T follicular helper cell (primary cell): ENCODE results near the gene ARFGAP1.

Source experiments
- DNase-seq: peaks from one replicate; pipeline ENCODE4 v3.0.0-alpha.2; 2020; ENCODE audit warnings: low read depth

ARFGAP1 gene

DNA sequence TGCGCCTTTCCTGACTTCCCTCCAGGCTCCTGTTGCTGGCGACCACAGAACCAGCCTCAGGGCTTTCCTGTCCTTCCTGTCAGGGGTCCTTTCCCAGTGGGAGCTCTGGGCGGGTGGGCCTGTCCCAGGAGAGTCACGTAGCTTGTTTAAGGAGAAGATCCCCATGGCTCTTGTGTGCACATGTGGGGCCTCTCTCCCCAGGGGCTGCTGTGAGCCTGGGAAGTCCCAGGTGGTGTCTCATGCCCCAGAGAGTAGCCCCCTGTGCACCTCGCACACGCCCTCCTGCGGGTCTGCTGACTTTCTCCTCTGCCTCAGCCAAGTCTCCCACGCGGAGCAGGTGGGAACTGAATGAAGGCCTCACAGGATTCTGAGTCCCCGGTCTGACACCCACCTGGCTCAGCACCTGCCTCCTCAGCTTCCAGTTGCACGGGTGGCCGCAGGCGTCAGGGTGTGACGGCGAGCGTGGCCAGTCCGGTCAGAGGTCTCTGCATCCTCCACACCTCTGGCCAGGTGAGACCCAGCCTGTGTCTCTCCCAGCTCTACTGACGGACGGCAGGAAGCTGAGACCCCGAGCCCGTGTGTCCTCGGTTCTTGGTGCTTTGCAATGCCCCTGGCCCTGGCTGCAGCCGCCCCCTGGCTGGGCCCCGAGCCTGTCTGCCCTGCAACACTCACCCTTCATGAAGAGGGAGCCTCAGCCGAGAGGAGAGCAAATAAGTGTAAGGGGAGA, 12.7 kb upstream of the ARFGAP1 start:
- DNase-seq = no peak

DNA sequence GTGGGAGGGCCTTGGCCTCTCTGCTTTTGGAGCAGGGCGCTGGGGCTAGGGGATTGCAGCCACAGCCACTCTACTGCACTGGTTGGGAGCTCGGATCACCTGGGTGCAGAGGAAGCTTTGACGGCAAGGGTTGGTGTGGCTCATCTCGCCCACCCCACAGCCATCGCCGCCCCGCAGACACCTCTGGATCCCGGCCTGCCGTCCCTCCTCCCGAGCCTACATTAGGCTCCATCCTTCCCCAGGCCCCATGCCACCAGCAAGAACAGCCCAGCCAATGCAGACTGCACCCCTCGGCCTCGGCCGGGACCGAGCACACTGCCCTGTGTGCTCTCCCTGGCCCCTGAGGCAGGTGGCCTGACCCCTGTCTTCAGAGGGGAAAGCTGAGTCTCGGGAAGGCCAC, 12.1 kb upstream of the ARFGAP1 start:
- no peak for DNase-seq

DNA sequence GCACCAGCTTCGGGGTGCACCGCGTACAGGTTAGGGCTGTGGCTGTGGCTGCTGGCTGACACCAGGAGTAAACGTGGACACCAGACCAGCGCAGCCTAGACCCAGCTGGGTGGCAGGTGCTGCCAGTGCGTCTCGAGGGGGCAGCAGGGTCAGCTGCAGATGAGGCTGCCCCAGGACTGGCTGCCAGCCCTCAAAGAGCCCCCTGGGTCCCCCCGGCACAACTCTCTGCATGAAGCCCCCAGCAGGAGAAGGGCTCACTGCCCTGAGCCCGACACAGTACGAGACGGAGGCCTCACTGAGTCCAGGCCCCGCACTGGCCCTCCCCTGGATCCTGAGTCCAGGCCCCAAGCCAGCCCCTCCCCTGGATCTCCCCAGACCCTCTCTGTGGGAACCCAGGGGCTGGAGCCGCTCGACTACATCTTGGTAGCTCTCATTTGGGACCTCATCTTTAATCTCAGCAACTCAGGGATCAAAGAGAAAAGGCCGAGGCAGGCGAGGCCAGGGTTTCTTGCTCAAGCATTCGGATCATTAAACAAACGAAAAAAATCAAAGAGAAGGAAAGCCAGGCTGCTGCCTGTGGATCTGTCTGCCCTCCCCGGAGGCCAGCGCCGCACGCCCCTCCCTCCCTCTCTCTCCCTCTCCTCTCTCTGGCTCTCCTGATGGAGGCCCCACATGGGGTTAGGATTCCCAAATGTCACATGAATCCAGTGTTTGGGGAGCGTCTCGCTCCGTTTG, 11.4 kb upstream of the ARFGAP1 start:
- no peak for DNase-seq

DNA sequence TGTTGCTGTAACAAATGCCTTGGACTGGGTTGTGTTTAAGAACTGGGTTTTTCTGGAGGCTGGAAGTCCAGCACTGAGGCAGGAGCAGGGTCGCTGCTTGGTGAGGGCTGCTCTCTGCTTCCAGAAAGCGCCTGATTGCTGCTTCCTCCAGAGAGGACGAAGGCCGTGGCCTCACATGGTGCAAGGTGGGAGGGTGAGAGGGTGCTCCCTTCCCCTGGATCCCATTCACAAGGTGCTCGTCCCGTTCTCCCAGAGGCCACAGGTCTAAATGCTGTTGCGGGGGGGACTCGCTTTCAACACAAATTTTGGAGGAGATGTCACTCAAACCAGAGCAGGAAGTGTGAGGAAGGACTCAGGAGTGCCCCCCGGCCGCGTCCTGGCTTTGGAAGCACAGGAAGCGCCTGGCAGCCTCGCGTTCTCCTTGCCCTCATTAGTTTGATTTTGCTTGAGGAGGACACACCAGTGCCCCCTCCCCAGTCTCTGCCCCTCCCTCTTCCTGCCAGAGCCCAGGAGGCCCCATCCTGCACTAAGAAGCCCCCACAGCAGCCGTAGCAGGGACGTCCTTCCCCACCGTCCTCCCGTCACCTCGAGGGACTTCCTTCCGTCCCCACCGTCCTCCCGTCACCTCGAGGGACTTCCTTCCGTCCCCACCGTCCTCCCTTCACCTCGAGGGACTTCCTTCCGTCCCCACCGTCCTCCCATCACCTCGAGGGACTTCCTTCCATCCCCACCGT, 10.7 kb upstream of the ARFGAP1 start:
- DNase-seq = no peak

DNA sequence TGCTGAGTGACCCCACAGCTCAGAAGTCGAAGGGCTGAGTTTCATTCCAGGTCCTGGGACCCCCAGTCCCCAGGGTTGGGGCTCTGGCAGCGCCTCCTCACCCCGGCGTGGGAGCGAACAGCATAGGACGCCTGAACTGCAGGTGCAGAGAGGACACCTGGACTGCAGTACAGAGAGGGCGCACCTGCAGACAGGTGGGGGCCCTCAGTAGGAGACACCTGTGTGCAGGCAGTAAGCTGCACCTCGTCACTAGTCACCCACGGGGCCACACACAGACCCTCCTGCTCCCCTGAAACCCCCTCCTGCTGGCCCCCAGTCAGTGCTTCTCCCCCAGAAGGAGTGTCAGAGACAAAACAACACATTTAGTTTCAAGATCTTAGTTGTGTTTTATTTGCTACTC, 9.8 kb upstream of the ARFGAP1 start:
- no peak for DNase-seq

DNA sequence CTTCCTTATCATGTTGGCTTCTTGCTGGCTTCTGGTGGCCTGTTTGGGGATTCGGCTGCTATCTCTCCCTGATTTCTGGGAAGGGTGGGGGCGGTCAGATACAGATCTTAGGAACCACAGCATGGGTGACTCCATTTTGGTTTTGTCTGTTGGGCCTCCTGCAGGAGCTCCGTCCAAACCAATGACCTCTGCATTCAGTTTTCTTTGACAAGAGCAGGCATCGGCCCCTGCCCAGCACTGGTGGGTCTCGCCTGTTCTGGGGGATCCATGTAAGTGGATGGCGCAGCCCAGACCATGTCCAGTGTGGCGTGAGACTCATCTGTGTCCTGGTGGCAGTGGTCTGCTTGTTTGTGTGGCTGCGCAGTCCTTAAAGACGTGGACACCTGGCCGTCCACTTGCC, 8.6 kb upstream of the ARFGAP1 start:
- DNase-seq = no peak

DNA sequence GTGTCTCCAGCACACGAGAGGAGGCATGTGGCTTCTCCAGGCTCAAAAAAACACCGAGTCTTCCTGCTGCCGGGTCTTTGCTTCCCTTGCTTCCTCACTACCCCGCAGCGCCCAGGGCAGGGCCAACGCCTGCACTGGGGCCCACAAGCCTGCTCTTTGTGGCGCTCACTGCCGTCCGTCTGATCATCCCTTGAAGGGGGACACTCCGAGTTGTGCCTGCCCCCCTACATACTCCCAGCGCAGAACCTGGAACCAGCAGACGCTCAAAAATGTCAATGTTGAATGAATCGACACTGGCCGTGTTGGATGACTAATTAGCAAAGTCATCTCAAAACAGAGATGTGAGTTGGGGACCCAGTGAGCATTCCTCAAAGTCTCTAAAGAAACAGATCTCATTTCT, 8.1 kb upstream of the ARFGAP1 start:
- DNase-seq = no peak

DNA sequence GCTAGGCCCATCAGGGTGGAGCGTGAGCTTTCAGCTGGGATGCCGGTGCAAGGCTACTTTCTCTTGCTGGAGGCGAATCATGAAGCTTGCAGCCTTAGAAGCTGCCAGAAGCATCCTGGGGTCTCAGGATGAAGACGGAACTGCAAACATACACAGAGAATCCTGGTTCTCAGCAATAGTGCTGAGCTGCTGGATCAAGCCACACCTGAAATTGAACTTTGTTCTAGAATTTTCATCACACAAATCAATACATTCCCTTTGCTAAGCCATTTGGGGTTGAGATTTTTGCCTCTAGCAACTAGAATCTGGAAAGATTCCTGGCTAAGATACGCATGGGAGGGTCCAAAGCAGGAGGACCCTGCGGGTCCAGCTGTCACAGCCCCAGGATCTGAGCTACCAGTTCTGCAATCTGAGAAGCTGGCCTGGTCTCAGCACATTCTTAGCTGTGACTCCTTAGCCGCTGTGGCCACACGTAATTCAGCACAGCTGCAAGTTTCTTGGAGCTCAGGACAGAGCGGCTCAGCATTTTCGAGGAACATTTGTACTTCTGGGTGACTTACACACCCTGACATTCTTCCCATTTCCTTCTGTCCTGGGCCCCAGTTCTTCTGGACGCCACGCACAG, 6.6 kb upstream of the ARFGAP1 start:
- DNase-seq = no peak

DNA sequence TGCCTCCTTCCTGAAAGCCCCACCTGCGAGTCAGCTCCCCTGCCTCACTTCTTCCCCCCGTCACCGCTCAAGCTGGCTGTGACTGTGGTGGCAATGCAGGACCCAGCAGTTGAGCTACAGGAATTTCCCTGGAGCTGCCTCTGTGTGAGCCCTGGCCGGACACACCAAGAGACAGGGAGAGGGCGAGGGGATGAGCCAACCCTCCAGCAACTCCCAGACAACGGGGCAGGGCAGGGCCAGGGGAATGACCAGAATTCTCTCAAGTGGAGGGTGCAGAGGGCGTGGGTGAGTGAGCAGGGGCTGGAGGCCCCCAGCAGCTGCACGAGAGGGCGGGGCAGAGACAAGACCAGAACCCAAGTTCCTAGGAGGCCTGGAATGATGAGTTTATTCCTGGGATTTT, 4.9 kb upstream of the ARFGAP1 start:
- DNase-seq = no peak

DNA sequence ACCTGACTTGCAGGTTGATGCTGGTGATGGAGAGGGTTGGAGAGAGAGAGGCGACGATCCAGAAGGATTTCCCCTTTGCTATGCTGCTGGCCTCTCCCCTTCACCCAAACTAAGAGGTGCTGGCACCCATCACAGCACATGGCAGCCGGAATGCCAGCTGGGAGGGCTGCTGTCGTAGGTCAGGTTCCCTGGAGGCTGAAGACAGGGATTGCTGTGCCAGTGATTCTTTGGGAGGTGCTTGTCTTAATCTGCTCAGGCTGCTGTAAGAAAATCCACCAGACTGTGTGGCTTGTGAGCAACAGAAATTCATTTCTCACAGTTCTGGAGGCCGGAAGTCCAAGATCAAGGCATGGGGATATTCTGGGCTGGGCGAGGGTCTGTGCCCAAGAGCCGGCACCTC, 4.4 kb upstream of the ARFGAP1 start:
- no peak for DNase-seq

DNA sequence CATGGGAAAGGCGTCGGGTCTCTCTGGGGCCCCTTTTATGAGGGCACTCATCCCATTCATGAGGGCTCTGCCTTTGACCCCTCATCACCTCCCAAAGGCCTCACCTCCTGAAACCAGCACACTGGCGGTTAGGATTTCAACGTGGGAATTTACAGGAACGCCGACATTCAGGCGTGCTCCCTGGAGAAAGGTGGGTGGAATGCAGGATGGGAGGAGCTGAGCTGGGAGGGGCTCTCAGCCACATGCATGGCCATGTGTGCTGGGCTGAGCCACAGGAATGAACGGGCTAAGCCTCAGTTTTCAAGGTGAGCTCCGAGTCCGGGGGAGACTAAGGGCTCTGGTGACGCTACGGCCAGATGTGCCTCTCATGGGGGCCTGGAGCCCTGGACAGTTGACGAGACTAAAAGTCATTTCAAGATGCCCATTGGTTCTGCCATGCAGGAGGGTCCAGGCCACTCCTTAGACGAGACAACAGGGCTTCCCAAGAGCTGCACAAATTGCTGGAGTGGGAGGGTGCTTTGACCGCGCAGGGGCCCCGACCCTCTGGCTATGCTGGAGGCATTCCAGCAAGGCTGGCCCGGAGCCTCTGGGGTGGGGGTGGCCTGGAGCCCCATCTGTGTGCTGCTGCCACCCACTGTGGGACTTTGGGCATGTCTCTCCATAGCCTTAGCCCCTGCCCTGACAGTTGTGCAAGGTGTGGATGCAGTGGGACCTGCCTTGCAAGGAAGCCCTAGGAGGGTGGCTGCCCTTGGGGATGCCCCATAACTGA, 3.8 kb upstream of the ARFGAP1 start:
- no peak for DNase-seq

DNA sequence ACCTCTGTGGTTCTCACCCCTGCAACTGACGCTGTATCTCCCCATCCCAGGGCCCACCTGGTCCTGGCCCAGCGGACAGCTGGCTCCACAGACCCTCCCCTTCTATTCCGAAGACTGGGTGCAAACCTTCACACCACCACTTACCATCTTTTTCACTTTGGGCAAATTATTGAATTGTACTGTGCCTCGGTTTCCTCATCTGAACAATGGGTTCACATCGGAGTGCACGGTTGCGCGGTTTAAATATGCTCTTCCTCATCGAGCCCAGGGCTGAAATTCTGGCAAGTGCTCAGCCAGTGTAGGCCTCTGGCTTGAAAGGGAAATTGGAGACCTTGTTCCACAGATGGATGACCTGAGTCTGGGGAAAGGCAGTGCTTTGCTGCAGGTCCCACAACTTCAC, 2.9 kb upstream of the ARFGAP1 start:
- no peak for DNase-seq

DNA sequence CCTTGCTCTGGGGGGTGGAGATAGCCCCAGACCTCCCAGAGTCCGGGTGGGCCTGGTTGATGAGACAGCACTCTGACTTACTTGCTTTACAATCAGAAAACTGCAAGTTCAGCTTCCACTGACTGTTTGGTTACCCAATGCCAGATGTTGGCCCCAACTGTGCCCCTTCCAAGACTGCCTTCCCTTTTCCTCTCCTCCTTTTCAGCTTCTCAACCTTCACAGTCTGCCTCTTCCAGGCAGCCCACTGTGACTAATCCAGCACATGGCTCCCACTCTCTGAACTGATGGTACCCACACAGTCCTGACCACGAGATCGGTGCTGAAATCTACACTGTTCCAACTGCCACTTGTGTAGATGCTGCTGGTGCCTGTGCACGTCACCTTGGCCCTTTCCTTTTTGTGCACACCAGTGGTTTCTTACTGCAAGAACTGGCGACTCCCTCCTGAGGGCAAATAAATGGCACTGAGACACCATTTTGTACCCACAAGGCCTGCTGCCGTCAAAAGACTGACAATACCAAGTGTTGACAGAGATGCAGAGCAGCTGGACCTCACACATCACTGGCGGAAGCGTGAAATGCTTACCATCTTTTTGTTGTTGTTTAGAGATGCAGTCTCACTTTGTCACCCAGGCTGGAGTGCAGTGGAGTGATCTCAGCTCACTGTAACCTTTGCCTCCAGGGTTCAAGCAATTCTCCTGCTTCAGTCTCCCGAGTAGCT, 1.8 kb upstream of the ARFGAP1 start:
- no peak for DNase-seq

DNA sequence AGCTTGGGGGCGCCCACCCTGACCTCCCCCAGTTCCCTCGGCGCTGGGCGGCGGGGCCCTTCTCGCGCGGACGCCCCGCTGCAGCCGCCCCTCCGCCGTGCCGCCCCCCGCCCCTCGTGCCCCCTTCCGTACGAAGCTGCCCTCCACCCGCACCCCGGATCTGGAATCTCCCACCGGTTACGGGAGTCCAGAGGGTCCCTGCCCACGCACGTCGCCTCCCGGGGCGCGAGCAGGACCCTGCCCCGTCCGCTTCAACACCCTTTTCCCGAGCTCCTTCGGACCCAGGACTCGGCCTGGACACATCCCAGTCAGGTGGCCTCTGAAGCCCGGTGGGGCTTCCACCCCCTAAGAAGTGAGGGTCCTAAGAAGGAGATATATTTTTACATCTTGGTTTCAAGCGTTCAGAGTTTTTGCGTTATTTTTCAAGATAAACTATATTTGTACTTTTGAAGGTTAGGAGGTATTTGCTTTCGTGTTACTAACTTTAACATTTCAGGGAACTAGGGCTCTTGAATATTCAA, 506 bp downstream of the ARFGAP1 start:
- DNase-seq = no peak

DNA sequence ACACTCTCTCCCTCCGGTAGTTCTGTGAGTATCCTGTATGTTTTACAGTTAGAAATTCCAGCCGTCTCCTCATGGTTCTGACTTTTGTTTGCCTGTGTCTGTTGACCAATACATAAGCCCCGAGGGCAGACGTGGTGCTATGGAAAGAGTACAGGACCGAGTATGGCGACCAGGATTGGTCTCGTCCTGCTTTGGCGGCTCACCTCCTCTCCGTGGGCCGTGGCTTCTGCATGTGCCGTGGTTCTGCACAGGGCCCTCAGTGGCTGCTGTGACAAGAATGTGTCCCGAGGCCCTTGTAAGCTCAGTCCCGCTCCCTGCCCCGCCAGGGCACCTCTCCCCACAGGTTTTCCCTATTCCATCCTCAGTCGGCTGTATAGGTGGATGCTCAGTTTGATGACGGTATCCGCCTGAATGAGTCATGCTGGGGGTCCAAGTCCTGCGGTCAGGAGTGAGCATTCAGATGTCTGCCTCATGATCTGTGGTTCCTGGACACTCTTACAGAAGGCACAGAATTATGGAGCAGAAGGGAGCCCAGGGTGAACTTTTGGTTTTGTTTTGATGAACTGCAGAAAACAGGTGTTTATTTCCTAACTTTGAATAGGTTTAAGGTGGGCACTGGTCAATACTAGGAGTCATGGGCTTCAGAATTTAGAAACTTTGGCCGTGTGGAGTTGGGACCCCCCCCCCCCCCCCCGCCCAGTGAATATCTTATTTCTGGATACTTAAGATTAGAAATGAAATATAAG, 1.2 kb downstream of the ARFGAP1 start:
- DNase-seq = no peak

DNA sequence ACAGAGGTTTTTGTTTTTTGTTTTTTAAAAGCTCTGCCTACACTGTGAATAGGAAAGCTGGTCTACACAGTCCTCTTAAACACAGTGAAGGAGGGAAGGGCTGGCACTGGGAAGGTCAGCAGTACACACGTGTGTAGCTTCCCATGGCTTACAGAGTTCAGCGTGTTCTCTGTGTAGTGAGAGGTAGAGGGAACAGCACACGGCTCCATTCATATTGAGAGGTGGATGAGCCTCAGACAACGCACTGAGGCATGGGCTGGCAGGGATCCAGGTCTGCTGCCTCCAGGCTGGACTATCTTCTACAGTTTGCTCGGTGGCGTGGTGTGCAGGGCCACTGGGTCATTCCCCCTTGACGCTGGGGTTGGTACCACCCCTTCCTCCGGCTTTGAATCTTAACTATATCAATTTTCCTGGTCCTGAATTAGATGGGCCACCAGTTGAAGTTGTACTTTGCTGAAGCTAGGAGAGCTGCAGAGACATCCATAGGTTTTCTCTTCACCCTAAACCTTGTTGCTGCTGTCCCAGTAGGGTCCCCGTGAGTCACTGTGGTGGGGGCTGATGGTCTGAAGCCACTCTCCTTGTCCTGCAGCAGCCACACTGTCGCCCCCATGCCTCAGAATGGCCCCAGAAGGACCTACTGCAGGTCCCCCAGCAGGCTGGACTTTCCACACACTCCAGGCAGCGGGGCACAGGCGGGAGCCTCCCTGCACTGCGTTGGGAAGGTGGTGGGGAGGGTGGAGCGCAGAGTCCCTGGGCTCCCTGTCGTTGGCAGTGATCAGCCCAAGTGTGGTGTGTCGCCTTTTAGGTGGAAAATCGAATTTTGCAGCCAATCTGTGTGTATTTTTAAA, 2.0 kb downstream of the ARFGAP1 start:
- DNase-seq = no peak

DNA sequence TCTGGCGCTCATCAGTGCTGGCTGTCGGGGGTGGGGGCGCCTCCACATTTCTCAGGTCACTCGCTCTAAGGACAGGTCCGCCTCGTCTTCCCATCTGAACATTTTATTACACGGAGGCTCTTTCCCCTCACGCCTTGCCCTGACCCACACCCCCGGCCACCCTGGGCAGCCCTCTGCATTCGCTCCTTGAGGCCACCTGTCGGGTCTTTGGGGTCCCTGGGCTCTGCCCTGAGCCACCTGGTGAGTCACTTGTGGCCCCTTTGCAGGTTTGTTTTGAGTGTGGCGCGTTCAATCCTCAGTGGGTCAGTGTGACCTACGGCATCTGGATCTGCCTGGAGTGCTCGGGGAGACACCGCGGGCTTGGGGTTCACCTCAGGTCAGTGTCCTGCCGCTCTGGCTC, 3.2 kb downstream of the ARFGAP1 start:
- no peak for DNase-seq

DNA sequence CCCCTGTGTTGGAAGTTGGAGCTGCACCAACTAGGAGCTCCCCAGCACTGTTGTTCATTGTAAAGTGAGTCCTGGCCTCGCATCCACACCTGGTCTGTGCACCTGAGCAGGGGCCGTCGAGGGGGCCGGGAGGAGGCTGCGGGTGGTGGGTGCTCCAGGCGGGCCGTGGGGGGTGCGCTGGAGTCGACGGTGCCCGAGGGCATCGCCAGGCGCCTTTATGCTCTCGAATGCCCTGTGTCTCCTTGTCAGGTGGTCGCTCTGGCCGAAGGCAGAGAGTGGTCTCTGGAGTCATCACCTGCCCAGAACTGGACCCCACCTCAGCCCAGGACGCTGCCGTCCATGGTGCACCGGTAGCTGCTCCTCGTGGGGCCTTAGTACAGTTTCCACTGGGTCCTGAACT, 4.3 kb downstream of the ARFGAP1 start:
- no peak for DNase-seq
